ENCODE results near the gene KCNH2. TPM values are rescaled to one million over a fixed set of nuclear protein-coding genes. Genes with fewer than 3 reads are reported as not detected.

Gene KCNH2
- total and polyA plus RNA-seq, 2 of the 13 experiments (the other 11 are each of a cell fraction or from before 2014, with no cell fraction given): 0.09 to 0.11 TPM

GRCh38 chr7:150947761-150948651, 30.1 kb downstream of the KCNH2 start:
- Histone ChIP-seq H3K9me3 (ENCODE audit: low read length) (no peaks in the 10 kb centered on the region), H3K9ac (ENCODE audit: insufficient read depth, low read depth, low read length) (no peak overlapping the region), H3K79me2 (ENCODE audit: insufficient read depth, low read length) (no peaks in the 10 kb centered on the region), H3K4me3 (replicated peaks in 1 of 3; ENCODE audit: insufficient read depth in 1 of 3, low read depth in 2 of 3, low read length in 3 of 3) (no peak overlapping the region), H3K27ac (ENCODE audit: extremely low read length, insufficient read depth, low read length) (no peak overlapping the region), H3K27me3 (ENCODE audit: control insufficient read depth in 1 of 2, insufficient read depth in 2 of 2, low read length in 2 of 2) (peaks cover 9 to 49% of the 10 kb centered on the region in 2 experiments), H2AFZ (ENCODE audit: low read length) (no peak overlapping the region), H3K36me3 (replicated peaks in 1 of 2; ENCODE audit: control insufficient read depth in 1 of 2, insufficient read depth in 2 of 2, low read length in 2 of 2) (no peaks in the 10 kb centered on the region), H4K20me1 (ENCODE audit: insufficient read depth, low read length) (no peaks in the 10 kb centered on the region), H3K4me2 (ENCODE audit: low read depth, low read length) (no peak overlapping the region), H3K4me1 (ENCODE audit: insufficient read depth, low read length) (no peaks in the 10 kb centered on the region)
- ATAC-seq (no peak), DNase-seq (ENCODE audit: low spot score) (no peak), FAIRE-seq (no peak)
- intact Hi-C loops (cut with micrococcal nuclease; ENCODE audit: unreplicated experiment): no loop called here
- BruUV-seq (replicated peaks): no TSS peak
- in situ Hi-C loops (cut with HindIII; ENCODE audit: extremely low pct_ligation_motif_present, low pct_unique_long_range_greater_than_20kb): no loop called here
- POLR2A ChIA-PET: no interaction called here
- CTCF ChIA-PET (ENCODE audit: low intra/inter-chr PET ratio, low total read pairs): no interaction called here
- WGBS (ENCODE audit: low lambda C conversion rate): 28% methylated on average over 15 of the region's 34 CpGs
- TF ChIP-seq PAX8 (CRISPR knock-in tag; IDR thresholded peaks at IDR 0.05; ENCODE audit: borderline replicate concordance) (no peak), GMEB1 (CRISPR knock-in tag; IDR thresholded peaks at IDR 0.05; ENCODE audit: borderline replicate concordance) (no peak), ATF1 (CRISPR knock-in tag; IDR thresholded peaks at IDR 0.05) (no peak), IRX3 (CRISPR knock-in tag; IDR thresholded peaks at IDR 0.05; ENCODE audit: borderline replicate concordance, low read depth) (no peak), CHD4 (IDR thresholded peaks at IDR 0.05; ENCODE audit: borderline replicate concordance, low read length) (no peak), AHDC1 (CRISPR knock-in tag; IDR thresholded peaks at IDR 0.05; ENCODE audit: borderline replicate concordance) (no peak), ZFP36L1 (CRISPR knock-in tag; IDR thresholded peaks at IDR 0.05) (no peak), NFKB2 (CRISPR knock-in tag; IDR thresholded peaks at IDR 0.05; ENCODE audit: borderline replicate concordance) (no peak), SMARCE1 (IDR thresholded peaks at IDR 0.05; ENCODE audit: borderline replicate concordance) (no peak), NPAS2 (CRISPR knock-in tag; IDR thresholded peaks at IDR 0.05; ENCODE audit: borderline replicate concordance) (no peak), TFAP4 (IDR thresholded peaks at IDR 0.05; ENCODE audit: borderline replicate concordance, low read depth) (no peak), ZNF550 (CRISPR knock-in tag; IDR thresholded peaks at IDR 0.05; ENCODE audit: borderline replicate concordance) (no peak), PBX3 (CRISPR knock-in tag; IDR thresholded peaks at IDR 0.05; ENCODE audit: borderline replicate concordance) (no peak), MEIS2 (CRISPR knock-in tag; IDR thresholded peaks at IDR 0.05) (no peak)

Data from HepG2 (cell line).